Panc1 (cell line): Measurements from ENCODE around the gene CEMIP. TPM values are rescaled to one million over a fixed set of nuclear protein-coding genes. Genes with fewer than 3 reads are reported as not detected.

Experiments used
- ATAC-seq: fragments of 200-7000 bp; cut with Tn5 transposase; 2 replicates; pipeline ENCODE4 v1.9.1; 2020; ENCODE audit warnings: mild to moderate bottlenecking, moderate library complexity
- BruUV-seq: library from RNA; stranded (reverse); fragments of 400-500 nt; replicated peaks from 2 replicates; lab custom pipeline; 2021; lab: Mats Ljungman, UMichigan
- CTCF ChIA-PET: fragments of 300-600 bp; sonication (Branson Sonifier 250); formaldehyde crosslinking; loops from one replicate; lab custom pipeline; 2022; ENCODE audit warnings: antibody characterized with exemption; lab: Charles Lee
- POLR2A ChIA-PET: fragments of 300-600 bp; sonication (Branson Sonifier 250); formaldehyde crosslinking; loops from one replicate; lab custom pipeline; 2022; ENCODE audit warnings: antibody characterized with exemption; lab: Charles Lee
- DNase-seq: peaks from one replicate; pipeline ENCODE4 v3.0.0-alpha.2; 2010; ENCODE audit warnings: low read depth, low spot score
- H3K27ac ChIP-seq: 2 replicates; pipeline ENCODE4 v1.5.1; 2011; ENCODE audit warnings: mild to moderate bottlenecking, low read length, inconsistent platforms
- H3K27me3 ChIP-seq: fragments of 200-500 bp; sonication (Bioruptor generic); 2 replicates; pipeline ENCODE4 v1.6.0; 2014; ENCODE audit warnings: low read length, inconsistent platforms; ENCODE audit not compliant: control insufficient read depth, insufficient read depth
- H3K36me3 ChIP-seq: fragments of 200-500 bp; sonication (Bioruptor generic); 2 replicates; pipeline ENCODE4 v1.5.1; 2014; ENCODE audit warnings: inconsistent platforms, mild to moderate bottlenecking, low read length, moderate library complexity; ENCODE audit not compliant: control insufficient read depth, insufficient read depth
- H3K4me1 ChIP-seq: 2 replicates; pipeline ENCODE4 v1.5.1; 2011; ENCODE audit warnings: inconsistent platforms, mild to moderate bottlenecking, low read length, moderate library complexity; ENCODE audit not compliant: control insufficient read depth, insufficient read depth
- H3K4me3 ChIP-seq, 2 experiments: 2 replicates each; pipeline ENCODE4 v1.5.1; 2011 to 2012; ENCODE audit warnings: low read depth in 2 of 2, low read length in 2 of 2, mild to moderate bottlenecking in 2 of 2, inconsistent platforms in 1 of 2, moderate library complexity in 1 of 2
- H3K9me3 ChIP-seq: fragments of 200-500 bp; sonication (Bioruptor generic); 2 replicates; pipeline ENCODE4 v1.5.1; 2014; ENCODE audit warnings: low read depth, mild to moderate bottlenecking, inconsistent platforms, low read length, moderate library complexity; ENCODE audit not compliant: control insufficient read depth, insufficient read depth
- CTCF ChIP-seq: fragments of 450-650 bp; IDR thresholded peaks from 2 replicates; pipeline ENCODE4 v1.5.1; 2017; ENCODE audit warnings: mild to moderate bottlenecking
- POLR2AphosphoS5 ChIP-seq: IDR thresholded peaks from 2 replicates; pipeline ENCODE4 v1.6.1; 2012; ENCODE audit warnings: mild to moderate bottlenecking, low read depth, low read length, moderate library complexity
- REST ChIP-seq, 2 experiments: IDR thresholded peaks; 2 replicates each; pipeline ENCODE4 v1.6.1; 2011 to 2012; ENCODE audit warnings: low read depth in 2 of 2, control low read depth in 1 of 2, low read length in 1 of 2, mild to moderate bottlenecking in 1 of 2, moderate library complexity in 1 of 2; ENCODE audit not compliant: insufficient read depth in 1 of 2
- SIN3A ChIP-seq: IDR thresholded peaks from 2 replicates; pipeline ENCODE4 v1.6.1; 2012; ENCODE audit warnings: low read depth, mild to moderate bottlenecking, low read length, moderate library complexity, borderline replicate concordance; ENCODE audit not compliant: insufficient read depth
- TCF7L2 ChIP-seq: IDR thresholded peaks from 2 replicates; pipeline ENCODE4 v1.6.1; 2011; ENCODE audit warnings: mild to moderate bottlenecking, low read depth, low read length, inconsistent platforms
- in situ Hi-C: cut with HindIII; loops from 2 replicates; pipeline ENCODE4 v1.10.0; 2016; ENCODE audit warnings: low sequenced_read_pairs, low pct_unique_long_range_greater_than_20kb
- intact Hi-C: fragments of 100-400 bp; cut with micrococcal nuclease; formaldehyde crosslinking; loops from one replicate; pipeline ENCODE4 v1.10.0; 2022; ENCODE audit not compliant: unreplicated experiment
- total RNA-seq: library from RNA; stranded (reverse); gene quantifications from one replicate; pipeline ENCODE4 v1.2.1, GENCODE V29; 2021; ENCODE audit not compliant: unreplicated experiment

CEMIP gene
- total RNA-seq, 1 experiment from 2014 or later: 0.46 TPM

GRCh38 chr15:80898040-80898439, 118.9 kb downstream of the CEMIP start:
- no TSS peak for BruUV-seq
- Histone ChIP-seq H3K36me3 (no peaks in the 10 kb centered on the region), H3K27ac (no peak overlapping the region), H3K27me3 (no peaks in the 10 kb centered on the region), H3K4me1 (no peaks in the 10 kb centered on the region), H3K4me3 (no peak overlapping the region), H3K9me3 (no peaks in the 10 kb centered on the region)
- intact Hi-C loops (no loop called here), in situ Hi-C loops (no loop called here)
- DNase-seq (no peak), ATAC-seq (no peak)
- CTCF ChIA-PET: no interaction called here
- POLR2A ChIA-PET: no interaction called here
- TF ChIP-seq SIN3A (no peak), REST (IDR thresholded peaks at IDR 0.05; ENCODE audit: insufficient read depth in 1 of 2, low read depth in 2 of 2, low read length in 1 of 2) (no peak), CTCF (no peak), POLR2AphosphoS5 (no peak), TCF7L2 (no peak)

- CTCF ChIA-PET: no interaction called here
- Histone ChIP-seq H3K4me1 (no peaks in the 10 kb centered on the region), H3K27me3 (no peaks in the 10 kb centered on the region), H3K27ac (no peak overlapping the region), H3K36me3 (no peaks in the 10 kb centered on the region), H3K9me3 (no peaks in the 10 kb centered on the region), H3K4me3 (no peak overlapping the region)
- BruUV-seq: no TSS peak
- in situ Hi-C loops: no loop called here
- no peak for TF ChIP-seq REST (IDR thresholded peaks at IDR 0.05; ENCODE audit: insufficient read depth in 1 of 2, low read depth in 2 of 2, low read length in 1 of 2)
- TF ChIP-seq POLR2AphosphoS5: no peak
- no peak for TF ChIP-seq SIN3A
- TF ChIP-seq CTCF: no peak
- no peak for TF ChIP-seq TCF7L2
- intact Hi-C loops: no loop called here
- no peak for DNase-seq
- POLR2A ChIA-PET: no interaction called here
- no peak for ATAC-seq
These were observed 123.2 kb downstream of the CEMIP start for GRCh38 chr15:80902298-80902801.
